K562 (cell line): ENCODE results near the gene IRF2BP2. TPM values are rescaled to one million over a fixed set of nuclear protein-coding genes. Genes with fewer than 3 reads are reported as not detected.
A peak's percentile ranks its signal among the peaks of the same experiment; 100 is the strongest.

Source experiments
- ATAC-seq: fragments of 200-7000 bp; cut with Tn5 transposase; 3 replicates; pipeline ENCODE4 v1.9.1; 2020; ENCODE audit warnings: moderate library complexity
- BruUV-seq: library from RNA; stranded (reverse); fragments of 400-500 nt; replicated peaks from 2 replicates; lab custom pipeline; 2021; lab: Mats Ljungman, UMichigan
- CTCF ChIA-PET: fragments of 300-600 bp; formaldehyde crosslinking; extraction: SDS; loops from one replicate; lab custom pipeline; 2021; ENCODE audit warnings: low intra/inter-chr PET ratio; lab: Yijun Ruan, JAX
- POLR2A ChIA-PET: fragments of 300-600, 350-650 bp; sonication (Branson Sonifier 250); formaldehyde crosslinking; extraction: SDS; loops from one replicate; lab custom pipeline; 2021; ENCODE audit warnings: antibody characterized with exemption, inconsistent platforms; lab: Yijun Ruan, JAX
- DNase-seq, 4 experiments: peaks; one replicate each; pipeline versions ENCODE4 v3.0.0 to v3.0.0-alpha.2; 2011 to 2018; ENCODE audit warnings: low spot score in 3 of 4, mixed read lengths in 3 of 4; ENCODE audit errors: extremely low read depth in 1 of 4
- FAIRE-seq: peaks from 2 replicates; lab custom pipeline; 2011; peaks lifted over from hg19 to GRCh38; lab: Jason Lieb, UNC
- H2AFZ ChIP-seq: 2 replicates; pipeline ENCODE4 v1.6.0; 2011; ENCODE audit warnings: low read depth, low read length, control low read depth, inconsistent platforms
- H3K27ac ChIP-seq: fragments of 200-600 bp; 3 replicates; pipeline ENCODE4 v1.8.0; 2011; ENCODE audit warnings: low read depth, mild to moderate bottlenecking, control low read depth, inconsistent platforms, low read length, moderate library complexity, mixed read lengths; ENCODE audit errors: extremely low read depth
- H3K27me3 ChIP-seq, 2 experiments: fragments of 300-600 bp in 1 of 2; 2 replicates in 1 of 2; 3 replicates in 1 of 2; pipeline versions ENCODE4 v1.6.0 to v1.8.0; 2011; ENCODE audit warnings: inconsistent platforms in 2 of 2, low read length in 2 of 2, mild to moderate bottlenecking in 1 of 2, mixed read lengths in 1 of 2, moderate library complexity in 1 of 2; ENCODE audit not compliant: control insufficient read depth in 2 of 2, insufficient read depth in 2 of 2
- H3K36me3 ChIP-seq: fragments of 300-600 bp; 3 replicates; pipeline ENCODE4 v1.8.0; 2011; ENCODE audit warnings: mild to moderate bottlenecking, low read length, inconsistent platforms; ENCODE audit not compliant: control insufficient read depth, insufficient read depth
- H3K4me1 ChIP-seq, 2 experiments: fragments of 200-600 bp in 1 of 2; replicated peaks in 1 of 2; 2 replicates in 1 of 2; 3 replicates in 1 of 2; pipeline versions ENCODE4 v1.5.1 to v1.8.0; 2011; ENCODE audit warnings: inconsistent platforms in 2 of 2, low read length in 2 of 2, mild to moderate bottlenecking in 1 of 2, mixed read lengths in 1 of 2, moderate library complexity in 1 of 2; ENCODE audit not compliant: control insufficient read depth in 2 of 2, insufficient read depth in 2 of 2
- H3K4me2 ChIP-seq: 2 replicates; pipeline ENCODE4 v1.6.1; 2011; ENCODE audit warnings: low read length, control low read depth, inconsistent platforms, mixed read lengths; ENCODE audit not compliant: insufficient read depth
- H3K4me3 ChIP-seq: fragments of 200-600 bp; sonication (generic), shearing (Covaris generic); 2 replicates; pipeline ENCODE4 v1.5.1; 2016; ENCODE audit warnings: control low read depth, inconsistent platforms
- H3K79me2 ChIP-seq: fragments of 200-600 bp; 3 replicates; pipeline ENCODE4 v1.8.0; 2011; ENCODE audit warnings: low read length, inconsistent platforms; ENCODE audit not compliant: control insufficient read depth, insufficient read depth
- H3K9ac ChIP-seq, 2 experiments: 2 replicates each; pipeline versions ENCODE4 v1.6.0 to v1.6.1; 2011; ENCODE audit warnings: low read depth in 2 of 2, low read length in 2 of 2, control low read depth in 1 of 2, inconsistent platforms in 1 of 2, mild to moderate bottlenecking in 1 of 2, mixed read lengths in 1 of 2; ENCODE audit not compliant: insufficient read depth in 1 of 2
- H3K9me1 ChIP-seq: one replicate; pipeline ENCODE4 v1.6.0; 2011; ENCODE audit warnings: inconsistent platforms, mild to moderate bottlenecking, low read length, moderate library complexity; ENCODE audit not compliant: control insufficient read depth, insufficient read depth
- H3K9me3 ChIP-seq: replicated peaks from 2 replicates; pipeline ENCODE4 v1.5.1; 2011; ENCODE audit warnings: low read depth, low read length, inconsistent platforms; ENCODE audit not compliant: control insufficient read depth, insufficient read depth
- H4K20me1 ChIP-seq: replicated peaks from 2 replicates; pipeline ENCODE4 v1.6.1; 2011; ENCODE audit warnings: low read length, inconsistent platforms, mixed read lengths; ENCODE audit not compliant: control insufficient read depth, insufficient read depth
- CBX8 ChIP-seq: fragments of 200-600 bp; sonication (generic); IDR thresholded peaks from 2 replicates; pipeline ENCODE4 v1.6.1; 2012; ENCODE audit warnings: borderline replicate concordance, mixed run types, low read depth, mild to moderate bottlenecking, moderate library complexity, mixed read lengths, low read length, control low read depth, inconsistent platforms; ENCODE audit not compliant: poor library complexity, severe bottlenecking; ENCODE audit errors: extremely low read depth
- CEBPB ChIP-seq: fragments of 450-650 bp; IDR thresholded peaks from 2 replicates; pipeline ENCODE4 v1.6.1; 2016; ENCODE audit warnings: missing genetic modification characterization, missing compliant biosample characterization
- FOXK2 ChIP-seq, 2 experiments: fragments of 450-650 bp; IDR thresholded peaks in 1 of 2; conservative IDR thresholded peaks in 1 of 2; 2 replicates each; pipeline ENCODE4 v1.6.1; 2016; ENCODE audit warnings: low read depth in 2 of 2, mild to moderate bottlenecking in 1 of 2
- GABPA ChIP-seq: fragments of 200-800 bp; sonication (Bioruptor generic); conservative IDR thresholded peaks from 2 replicates; pipeline ENCODE4 v1.6.1; 2016; ENCODE audit warnings: low read depth, missing genetic modification characterization, missing compliant biosample characterization
- GATAD2A ChIP-seq: fragments of 450-650 bp; IDR thresholded peaks from 2 replicates; pipeline ENCODE4 v1.6.1; 2017
- POLR2B ChIP-seq: fragments of 450-650 bp; IDR thresholded peaks from 2 replicates; pipeline ENCODE4 v1.6.1; 2018; ENCODE audit warnings: low read depth; ENCODE audit not compliant: partially characterized antibody
- TAF15 ChIP-seq: fragments of 200-400 bp; formaldehyde crosslinking; IDR thresholded peaks from 2 replicates; pipeline ENCODE4 v1.6.1; 2017; ENCODE audit warnings: mild to moderate bottlenecking, low read depth, low read length, moderate library complexity
- ZKSCAN3 ChIP-seq: fragments of 250-450 bp; sonication (Bioruptor Pico); IDR thresholded peaks from 2 replicates; pipeline ENCODE4 v1.4.0; 2020
- ZNF41 ChIP-seq: fragments of 250-450 bp; sonication (Bioruptor Pico); conservative IDR thresholded peaks from 2 replicates; pipeline ENCODE4 v1.4.0; 2020; ENCODE audit warnings: mild to moderate bottlenecking
- WGBS: fragments of 100-300 bp; shearing (Covaris generic); methylation state at CpG from one replicate; pipeline ENCODE4 v1.1.6; 2016; ENCODE audit warnings: low coverage, mixed read lengths; ENCODE audit not compliant: insufficient coverage; ENCODE audit errors: missing lambda C conversion rate; 5-methylcytosine and 5-hydroxymethylcytosine counted together
- in situ Hi-C: fragments of 300-500 bp; cut with MboI; formaldehyde crosslinking; loops from 4 replicates; pipeline ENCODE4 v1.15.0; 2018; ENCODE audit warnings: inconsistent platforms, mixed read lengths
- intact Hi-C: fragments of 100-400 bp; cut with micrococcal nuclease; formaldehyde crosslinking; loops from 2 replicates; pipeline ENCODE4 v1.14.2; 2022
- polyA plus RNA-seq, 8 experiments: library from polyadenylated mRNA; depleted of rRNA in 4 of 8; stranded (reverse) in 5 of 8; unstranded in 3 of 8; fragments of >200 nt; fragmentation: Nextera tagmentation in 2 of 8; fragmentation: Illumina TruSeq in 1 of 8; extraction: Ambion mirVana in 2 of 8; extraction: Trizol in 1 of 8; gene quantifications; 2 replicates each; pipeline versions ENCODE4 v1.2.1 to v1.2.3, GENCODE V29; 2011 to 2014; ENCODE audit warnings: inconsistent platforms in 1 of 8, missing spikeins in 1 of 8
- total RNA-seq, 7 experiments: library from RNA; depleted of rRNA in 6 of 7; stranded (reverse); fragments of >200 nt in 6 of 7; fragmentation: Illumina TruSeq in 2 of 7; extraction: Trizol in 2 of 7; gene quantifications; 2 replicates each; pipeline versions ENCODE4 v1.2.1 to v1.2.3, GENCODE V29; 2011 to 2021; ENCODE audit warnings: low replicate concordance in 1 of 7
- TF ChIP-seq, protein P1 (sequence below): sonication (generic); formaldehyde crosslinking; IDR thresholded peaks from 2 replicates; pipeline ENCODE4 v1.8.0; 2023; ENCODE audit warnings: missing genetic modification reagents, mild to moderate bottlenecking, borderline replicate concordance
- TF ChIP-seq, protein P2 (sequence below): conservative IDR thresholded peaks from 2 replicates; pipeline ENCODE4 v1.6.1; 2011; ENCODE audit warnings: low read depth, mild to moderate bottlenecking, low read length; ENCODE audit not compliant: control insufficient read depth
- TF ChIP-seq, protein P3 (sequence below): fragments of 450-650 bp; IDR thresholded peaks from 2 replicates; pipeline ENCODE4 v1.6.1; 2016; ENCODE audit warnings: missing biosample characterization, missing genetic modification characterization

Gene IRF2BP2
- total and polyA plus RNA-seq, 9 of the 15 experiments (the other 6 are each of a cell fraction or from before 2014, with no cell fraction given), result 7.7 to 68.6 (median 22.1) TPM

DNA sequence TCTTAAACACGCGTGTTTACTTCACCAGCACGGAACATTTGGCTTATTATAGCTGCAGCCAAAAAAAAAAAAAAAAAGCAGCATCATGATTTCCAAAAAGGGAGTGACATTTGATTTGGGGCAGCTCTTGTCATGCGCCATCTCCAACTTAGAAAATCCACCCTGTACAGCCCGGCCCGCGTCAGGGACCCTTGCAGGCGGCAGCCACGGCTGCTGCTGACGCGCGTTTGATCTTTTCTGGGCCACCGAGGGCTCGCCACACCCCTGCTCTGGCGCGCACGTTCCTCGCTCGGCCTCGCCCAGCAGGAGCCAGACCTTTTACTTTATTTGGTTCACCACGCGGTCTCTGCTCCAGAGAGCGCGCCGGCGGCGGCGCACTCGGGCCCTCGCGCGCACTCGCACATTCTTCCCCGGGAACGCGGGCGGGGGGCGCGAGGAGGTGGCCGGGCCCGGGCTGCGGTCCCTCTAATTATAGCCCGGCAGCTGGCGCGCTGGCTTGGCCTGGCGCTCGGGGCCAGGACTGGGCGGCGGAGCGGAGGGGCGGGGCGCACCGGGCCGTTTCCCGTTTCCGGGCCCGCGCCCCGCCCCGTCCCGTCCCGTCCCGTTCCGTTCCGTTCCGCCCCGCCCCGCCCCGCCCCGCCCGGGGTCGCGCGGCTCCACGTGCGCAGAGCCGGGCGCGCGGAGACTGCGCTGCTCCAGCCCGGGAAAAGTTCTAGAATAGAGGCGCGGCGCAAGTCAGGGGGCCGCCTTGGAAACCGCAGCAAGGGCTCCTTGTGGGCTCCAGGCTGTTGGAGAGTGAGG is 10.2 kb downstream of the IRF2BP2 start:
- Histone ChIP-seq H4K20me1 (peaks cover 3% of the 10 kb centered on the region; the same call in 1 of the 2 replicates), H3K27me3 (no peaks in the 10 kb centered on the region), H3K9ac (peak overlapping the region; percentile 69 to 95), H3K79me2 (peaks cover 27% of the 10 kb centered on the region), H3K4me1 (peaks cover 21 to 49% of the 10 kb centered on the region in 2 experiments), H3K4me3 (peak overlapping the region; percentile 46), H3K27ac (peak overlapping the region; percentile 90), H2AFZ (peak overlapping the region; percentile 79), H3K36me3 (peaks cover 24% of the 10 kb centered on the region; the same call in 2 of the 3 replicates), H3K9me3 (no peaks in the 10 kb centered on the region), H3K9me1 (no peaks in the 10 kb centered on the region), H3K4me2 (peak overlapping the region; percentile 77)
- ChIA-PET POLR2A (interaction anchor here (0.6 to 3.4 kb wide), 23 partner anchors 10 to 484 kb away, joined by 3 to 26 read pairs (median 3); partner anchors contain the start of gene IRF2BP2), CTCF (interaction anchor here (0.7 to 2.4 kb wide), 2 partner anchors 101 kb away, joined by 3 to 9 read pairs; no protein-coding TSS in a partner anchor)
- in situ Hi-C loops (loop anchor here (5.0 to 10.0 kb wide), 3 partner anchors 103 to 482 kb away; no protein-coding TSS in a partner anchor), intact Hi-C loops (loop anchor here (2.0 to 10.0 kb wide), 8 partner anchors 53 to 905 kb away; partner anchors contain the start of genes B3GALNT2 and COA6)
- FAIRE-seq (no peak), ATAC-seq (peak; percentile 74), DNase-seq (peak; percentile 84 to 92 (median 86))
- no TSS peak for BruUV-seq
- WGBS, result under 1% methylated on average over 52 of the region's 87 CpGs
- peak; percentile 55 for TF ChIP-seq POLR2B
- TF ChIP-seq FOXK2 (conservative IDR thresholded peaks at IDR 0.05 in 1 of 2, IDR thresholded peaks at IDR 0.05 in 1 of 2; ENCODE audit: low read depth in 2 of 2), result peak; percentile 70 to 71; a peak in 1 of 4 replicates
- TF ChIP-seq, protein P1, sequence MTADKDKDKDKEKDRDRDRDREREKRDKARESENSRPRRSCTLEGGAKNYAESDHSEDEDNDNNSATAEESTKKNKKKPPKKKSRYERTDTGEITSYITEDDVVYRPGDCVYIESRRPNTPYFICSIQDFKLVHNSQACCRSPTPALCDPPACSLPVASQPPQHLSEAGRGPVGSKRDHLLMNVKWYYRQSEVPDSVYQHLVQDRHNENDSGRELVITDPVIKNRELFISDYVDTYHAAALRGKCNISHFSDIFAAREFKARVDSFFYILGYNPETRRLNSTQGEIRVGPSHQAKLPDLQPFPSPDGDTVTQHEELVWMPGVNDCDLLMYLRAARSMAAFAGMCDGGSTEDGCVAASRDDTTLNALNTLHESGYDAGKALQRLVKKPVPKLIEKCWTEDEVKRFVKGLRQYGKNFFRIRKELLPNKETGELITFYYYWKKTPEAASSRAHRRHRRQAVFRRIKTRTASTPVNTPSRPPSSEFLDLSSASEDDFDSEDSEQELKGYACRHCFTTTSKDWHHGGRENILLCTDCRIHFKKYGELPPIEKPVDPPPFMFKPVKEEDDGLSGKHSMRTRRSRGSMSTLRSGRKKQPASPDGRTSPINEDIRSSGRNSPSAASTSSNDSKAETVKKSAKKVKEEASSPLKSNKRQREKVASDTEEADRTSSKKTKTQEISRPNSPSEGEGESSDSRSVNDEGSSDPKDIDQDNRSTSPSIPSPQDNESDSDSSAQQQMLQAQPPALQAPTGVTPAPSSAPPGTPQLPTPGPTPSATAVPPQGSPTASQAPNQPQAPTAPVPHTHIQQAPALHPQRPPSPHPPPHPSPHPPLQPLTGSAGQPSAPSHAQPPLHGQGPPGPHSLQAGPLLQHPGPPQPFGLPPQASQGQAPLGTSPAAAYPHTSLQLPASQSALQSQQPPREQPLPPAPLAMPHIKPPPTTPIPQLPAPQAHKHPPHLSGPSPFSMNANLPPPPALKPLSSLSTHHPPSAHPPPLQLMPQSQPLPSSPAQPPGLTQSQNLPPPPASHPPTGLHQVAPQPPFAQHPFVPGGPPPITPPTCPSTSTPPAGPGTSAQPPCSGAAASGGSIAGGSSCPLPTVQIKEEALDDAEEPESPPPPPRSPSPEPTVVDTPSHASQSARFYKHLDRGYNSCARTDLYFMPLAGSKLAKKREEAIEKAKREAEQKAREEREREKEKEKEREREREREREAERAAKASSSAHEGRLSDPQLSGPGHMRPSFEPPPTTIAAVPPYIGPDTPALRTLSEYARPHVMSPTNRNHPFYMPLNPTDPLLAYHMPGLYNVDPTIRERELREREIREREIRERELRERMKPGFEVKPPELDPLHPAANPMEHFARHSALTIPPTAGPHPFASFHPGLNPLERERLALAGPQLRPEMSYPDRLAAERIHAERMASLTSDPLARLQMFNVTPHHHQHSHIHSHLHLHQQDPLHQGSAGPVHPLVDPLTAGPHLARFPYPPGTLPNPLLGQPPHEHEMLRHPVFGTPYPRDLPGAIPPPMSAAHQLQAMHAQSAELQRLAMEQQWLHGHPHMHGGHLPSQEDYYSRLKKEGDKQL (CRISPR knock-in tag), result peak; percentile 83; the same call in 1 of the 2 replicates
- TF ChIP-seq CEBPB (tag), result no peak
- no peak for TF ChIP-seq CBX8
- no peak for TF ChIP-seq ZKSCAN3 (CRISPR knock-in tag)
- TF ChIP-seq GATAD2A, result peak; percentile 56; the same call in 1 of the 2 replicates
- no peak for TF ChIP-seq ZNF41
- TF ChIP-seq, protein P2, sequence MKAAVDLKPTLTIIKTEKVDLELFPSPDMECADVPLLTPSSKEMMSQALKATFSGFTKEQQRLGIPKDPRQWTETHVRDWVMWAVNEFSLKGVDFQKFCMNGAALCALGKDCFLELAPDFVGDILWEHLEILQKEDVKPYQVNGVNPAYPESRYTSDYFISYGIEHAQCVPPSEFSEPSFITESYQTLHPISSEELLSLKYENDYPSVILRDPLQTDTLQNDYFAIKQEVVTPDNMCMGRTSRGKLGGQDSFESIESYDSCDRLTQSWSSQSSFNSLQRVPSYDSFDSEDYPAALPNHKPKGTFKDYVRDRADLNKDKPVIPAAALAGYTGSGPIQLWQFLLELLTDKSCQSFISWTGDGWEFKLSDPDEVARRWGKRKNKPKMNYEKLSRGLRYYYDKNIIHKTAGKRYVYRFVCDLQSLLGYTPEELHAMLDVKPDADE, result peak; percentile 48; the same call in 1 of the 2 replicates
- no peak for TF ChIP-seq TAF15
- TF ChIP-seq, protein P3, sequence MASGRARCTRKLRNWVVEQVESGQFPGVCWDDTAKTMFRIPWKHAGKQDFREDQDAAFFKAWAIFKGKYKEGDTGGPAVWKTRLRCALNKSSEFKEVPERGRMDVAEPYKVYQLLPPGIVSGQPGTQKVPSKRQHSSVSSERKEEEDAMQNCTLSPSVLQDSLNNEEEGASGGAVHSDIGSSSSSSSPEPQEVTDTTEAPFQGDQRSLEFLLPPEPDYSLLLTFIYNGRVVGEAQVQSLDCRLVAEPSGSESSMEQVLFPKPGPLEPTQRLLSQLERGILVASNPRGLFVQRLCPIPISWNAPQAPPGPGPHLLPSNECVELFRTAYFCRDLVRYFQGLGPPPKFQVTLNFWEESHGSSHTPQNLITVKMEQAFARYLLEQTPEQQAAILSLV (tag), result no peak
- peak; percentile 92 for TF ChIP-seq GABPA (tag)
